ENCODE measurements around the gene ZFP36L2. TPM values are rescaled to one million over a fixed set of nuclear protein-coding genes. Genes with fewer than 3 reads are reported as not detected.

The ZFP36L2 gene
- total and polyA plus RNA-seq, 10 of the 15 experiments (the other 5 are each of a cell fraction or from before 2014, with no cell fraction given) = 4.3 to 64.9 (median 19.5) TPM

GRCh38 chr2:43186679-43187374 is 39.6 kb downstream of the ZFP36L2 start:
- in situ Hi-C loops (cut with MboI) = no loop called here
- SMC1A ChIA-PET (ENCODE audit: uncharacterized antibody, unreplicated experiment) = interaction anchor here (1.3 to 1.8 kb wide), 2 partner anchors 10 to 17 kb away, joined by 3 to 4 read pairs; no protein-coding TSS in a partner anchor
- WGBS (ENCODE audit: insufficient coverage, insufficient replicate concordance, low lambda C conversion rate, missing lambda C conversion rate) = 69% methylated on average over 11 of the region's 12 CpGs

More at GRCh38 chr2:43186679-43187374, 39.6 kb downstream of the ZFP36L2 start:
- no peak for DNase-seq (ENCODE audit: low read depth, low spot score)
- TF ChIP-seq NR2C2 (IDR thresholded peaks at IDR 0.05; ENCODE audit: borderline replicate concordance, control insufficient read depth, insufficient read length, low read depth) (no peak), CBX3 (IDR thresholded peaks at IDR 0.05; ENCODE audit: borderline replicate concordance, low read depth) (no peak), REST (IDR thresholded peaks at IDR 0.05; ENCODE audit: low read depth, low read length) (no peak), NFYB (IDR thresholded peaks at IDR 0.05; ENCODE audit: insufficient read depth, low read depth, low read length) (no peak), USF1 (IDR thresholded peaks at IDR 0.05; ENCODE audit: borderline replicate concordance, extremely low read length, insufficient read depth, low read depth, low read length) (no peak), STAT3 (IDR thresholded peaks at IDR 0.05; ENCODE audit: low read depth, low read length) (no peak), SMAD5 (IDR thresholded peaks at IDR 0.05; ENCODE audit: low read depth) (no peak), RBBP5 (conservative IDR thresholded peaks at IDR 0.05) (no peak), EGR1 (IDR thresholded peaks at IDR 0.05; ENCODE audit: borderline replicate concordance in 1 of 2, low read depth in 2 of 2, low read length in 2 of 2) (no peak), ETV6 (conservative IDR thresholded peaks at IDR 0.05 in 1 of 2, IDR thresholded peaks at IDR 0.05 in 1 of 2; ENCODE audit: borderline replicate concordance in 1 of 2, low read depth in 1 of 2) (no peak), ATF7 (IDR thresholded peaks at IDR 0.05; ENCODE audit: low read depth) (no peak), SP1 (IDR thresholded peaks at IDR 0.05; ENCODE audit: low read depth, low read length) (no peak), NFYA (IDR thresholded peaks at IDR 0.05; ENCODE audit: borderline replicate concordance, low read depth, low read length) (no peak), ZNF207 (IDR thresholded peaks at IDR 0.05; ENCODE audit: borderline replicate concordance) (no peak)
- Histone ChIP-seq H3K36me3 (ENCODE audit: control insufficient read depth in 2 of 2, insufficient read depth in 2 of 2, low read length in 1 of 2) (no peaks in the 10 kb centered on the region), H3K9me3 (replicated peaks; ENCODE audit: control insufficient read depth, insufficient read depth, low read length) (no peaks in the 10 kb centered on the region), H3K9ac (ENCODE audit: control insufficient read depth, insufficient read depth, low read length) (no peak overlapping the region), H2AFZ (ENCODE audit: control insufficient read depth, low read depth, low read length) (no peak overlapping the region), H3K27me3 (replicated peaks in 1 of 2; ENCODE audit: control insufficient read depth in 2 of 2, insufficient read depth in 2 of 2, low read length in 1 of 2) (no peaks in the 10 kb centered on the region), H3K27ac (ENCODE audit: control insufficient read depth, insufficient read depth) (no peak overlapping the region), H3K79me2 (ENCODE audit: control insufficient read depth, insufficient read depth, low read length) (no peaks in the 10 kb centered on the region), H3K4me2 (ENCODE audit: control insufficient read depth, insufficient read depth) (no peak overlapping the region), H3K4me1 (ENCODE audit: control insufficient read depth, insufficient read depth, low read length) (no peaks in the 10 kb centered on the region), H4K20me1 (ENCODE audit: control insufficient read depth, insufficient read depth) (no peaks in the 10 kb centered on the region; the same call in 1 of the 2 replicates), H3K4me3 (no peak overlapping the region)
- no TSS peak for BruUV-seq (replicated peaks)
- FAIRE-seq = no peak
- ATAC-seq = no peak
- intact Hi-C loops (cut with micrococcal nuclease; ENCODE audit: unreplicated experiment) = no loop called here
- RAD21 ChIA-PET (ENCODE audit: unreplicated experiment) = no interaction called here
- POLR2A ChIA-PET = no interaction called here
- CTCF ChIA-PET = interaction anchor here (0.9 kb wide), 1 partner anchor 17 kb away, joined by 3 read pairs; no protein-coding TSS in a partner anchor
